ENCODE measurements around the gene JAKMIP2. TPM values are rescaled to one million over a fixed set of nuclear protein-coding genes. Genes with fewer than 3 reads are reported as not detected.

The JAKMIP2 gene
- polyA plus RNA-seq, 1 of the 3 experiments (the other 2 are of a cell fraction): 2.1 TPM

GRCh38 chr5:147544556-147544955 is 238.0 kb downstream of the JAKMIP2 start:
- Histone ChIP-seq H3K4me2 (no peak overlapping the region), H3K36me3 (replicated peaks in 1 of 2; ENCODE audit: control insufficient read depth in 1 of 2, insufficient read depth in 2 of 2, low read length in 1 of 2) (no peaks in the 10 kb centered on the region), H3K9me2 (no peaks in the 10 kb centered on the region; the same call in 1 of the 2 replicates), H3K4me1 (ENCODE audit: control insufficient read depth in 1 of 2, insufficient read depth in 2 of 2, low read depth in 1 of 2, low read length in 1 of 2) (no peaks in the 10 kb centered on the region), H3K27ac (ENCODE audit: low read depth in 2 of 2, low read length in 1 of 2) (no peak overlapping the region), H3K4me3 (ENCODE audit: low read depth in 2 of 2, low read length in 1 of 2) (no peak overlapping the region), H3K79me2 (ENCODE audit: insufficient read depth) (no peaks in the 10 kb centered on the region), H3F3A (replicated peaks; ENCODE audit: insufficient read depth) (peaks cover 11% of the 10 kb centered on the region), H3K9me3 (0 out of 2 replicates have a peak, but pooled peaks cover 2% of the 10 kb centered on the region), H3K27me3 (ENCODE audit: insufficient read depth) (no peaks in the 10 kb centered on the region), H2AFZ (ENCODE audit: low read depth) (no peak overlapping the region), H4K20me1 (ENCODE audit: insufficient read depth) (no peaks in the 10 kb centered on the region), H3K9ac (no peak overlapping the region)
- no peak for DNase-seq
- CTCF ChIA-PET: interaction anchor here (1.1 kb wide), 1 partner anchor 22 kb away, joined by 3 read pairs; no protein-coding TSS in a partner anchor
- TF ChIP-seq FOSL2 (IDR thresholded peaks at IDR 0.05; ENCODE audit: borderline replicate concordance, low read depth) (no peak), JUND (IDR thresholded peaks at IDR 0.05) (no peak), CTCF (IDR thresholded peaks at IDR 0.05) (no peak), ELF1 (IDR thresholded peaks at IDR 0.05) (no peak), USF2 (IDR thresholded peaks at IDR 0.05; ENCODE audit: borderline replicate concordance, low read depth, low read length) (no peak), RAD21 (IDR thresholded peaks at IDR 0.05; ENCODE audit: low read length) (no peak), YY1 (IDR thresholded peaks at IDR 0.05; ENCODE audit: low read depth) (no peak), FOXM1 (IDR thresholded peaks at IDR 0.05; ENCODE audit: low read depth) (no peak)
- POLR2A ChIA-PET: no interaction called here
- 80% methylated on average over 5 of the region's 5 CpGs for WGBS (ENCODE audit: low lambda C conversion rate)

- no peaks in the 10 kb centered on the region for H3K27me3 ChIP-seq (ENCODE audit: insufficient read depth)
- H3K4me2 ChIP-seq: no peak overlapping the region
- H3K79me2 ChIP-seq (ENCODE audit: insufficient read depth): no peaks in the 10 kb centered on the region
- 13% methylated on average over 1 of the region's 1 CpG for WGBS (ENCODE audit: low lambda C conversion rate)
- H4K20me1 ChIP-seq (ENCODE audit: insufficient read depth): no peaks in the 10 kb centered on the region
- POLR2A ChIA-PET: no interaction called here
- no peaks in the 10 kb centered on the region for H3K9me3 ChIP-seq
- no peak for DNase-seq
- peaks cover 26% of the 10 kb centered on the region for H3F3A ChIP-seq (replicated peaks; ENCODE audit: insufficient read depth)
- H3K4me3 ChIP-seq (ENCODE audit: low read depth in 2 of 2, low read length in 1 of 2): no peak overlapping the region
- peak overlapping the region in 1 of 2 experiments; percentile 42; a peak in 1 of 4 replicates for H3K27ac ChIP-seq (ENCODE audit: low read depth in 2 of 2, low read length in 1 of 2)
- H3K4me1 ChIP-seq (ENCODE audit: control insufficient read depth in 1 of 2, insufficient read depth in 2 of 2, low read depth in 1 of 2, low read length in 1 of 2): peaks cover 0 to 18% of the 10 kb centered on the region in 2 experiments; a peak in 3 of 4 replicates
- no peak overlapping the region for H3K9ac ChIP-seq
- H3K9me2 ChIP-seq: no peaks in the 10 kb centered on the region
- no peaks in the 10 kb centered on the region for H3K36me3 ChIP-seq (replicated peaks in 1 of 2; ENCODE audit: control insufficient read depth in 1 of 2, insufficient read depth in 2 of 2, low read length in 1 of 2)
- H2AFZ ChIP-seq (ENCODE audit: low read depth): no peak overlapping the region
- CTCF ChIA-PET: interaction anchor here (1.1 to 1.6 kb wide), 2 partner anchors 29 to 85 kb away, joined by 4 read pairs; partner anchors contain the start of gene DPYSL3
- no peak for TF ChIP-seq FOXJ3 (CRISPR knock-in tag; IDR thresholded peaks at IDR 0.05)
- TF ChIP-seq FOSL2 (IDR thresholded peaks at IDR 0.05; ENCODE audit: borderline replicate concordance, low read depth): peak; percentile 89
- no peak for TF ChIP-seq ZBTB33 (IDR thresholded peaks at IDR 0.05; ENCODE audit: borderline replicate concordance, low read depth)
- no peak for TF ChIP-seq POLR2AphosphoS5 (IDR thresholded peaks at IDR 0.05; ENCODE audit: low read depth, low read length)
- peak; percentile 45; the same call in 1 of the 2 replicates for TF ChIP-seq TCF12 (IDR thresholded peaks at IDR 0.05)
- no peak for TF ChIP-seq MAX (IDR thresholded peaks at IDR 0.05; ENCODE audit: low read depth)
- TF ChIP-seq YY1 (IDR thresholded peaks at IDR 0.05; ENCODE audit: low read depth): no peak
- peak; percentile 68 for TF ChIP-seq JUND (IDR thresholded peaks at IDR 0.05)
- no peak for TF ChIP-seq ELF1 (IDR thresholded peaks at IDR 0.05)
- TF ChIP-seq PBX3 (IDR thresholded peaks at IDR 0.05): no peak
- peak; percentile 27; the same call in 1 of the 2 replicates for TF ChIP-seq NFIC (IDR thresholded peaks at IDR 0.05; ENCODE audit: borderline replicate concordance)
- TF ChIP-seq SIN3A (IDR thresholded peaks at IDR 0.05; ENCODE audit: borderline replicate concordance, low read depth, low read length): no peak
- TF ChIP-seq EP300 (IDR thresholded peaks at IDR 0.05; ENCODE audit: borderline replicate concordance in 1 of 2, low read depth in 1 of 2, low read length in 1 of 2): no peak
- TF ChIP-seq CHD2 (IDR thresholded peaks at IDR 0.05; ENCODE audit: low read length, partially characterized antibody): no peak
- TF ChIP-seq MEF2A (IDR thresholded peaks at IDR 0.05; ENCODE audit: borderline replicate concordance, low read depth): no peak
- no peak for TF ChIP-seq USF1 (IDR thresholded peaks at IDR 0.05; ENCODE audit: borderline replicate concordance, low read depth)
- TF ChIP-seq MXI1 (IDR thresholded peaks at IDR 0.05; ENCODE audit: low read depth, low read length): no peak
- TF ChIP-seq RAD21 (IDR thresholded peaks at IDR 0.05; ENCODE audit: low read length): no peak
- no peak for TF ChIP-seq GABPA (IDR thresholded peaks at IDR 0.05; ENCODE audit: low read depth)
These were observed 243.5 kb downstream of the JAKMIP2 start for GRCh38 chr5:147539053-147539452.
